Colon (tissue), 2 donors: ENCODE results near the gene MTHFR.

Source experiments
- FAIRE-seq: peaks from 2 replicates; lab custom pipeline; 2012; peaks lifted over from hg19 to GRCh38; lab: Jason Lieb, UNC
- donor health status: control.
- donor health status: control.

Gene MTHFR

GRCh38 chr1:11805422-11806306 is at the start of gene MTHFR, which contains the start of gene CLCN6:
Gene MTHFR (minus strand): TSS chr1:11805964. CDS start chr1:11803116, 2,848 bp downstream.
Gene CLCN6 (plus strand): TSS chr1:11806191. CDS start chr1:11806263, 72 bp downstream.
- FAIRE-seq: no peak

GRCh38 chr1:11855430-11855829 is 49.7 kb upstream of the MTHFR start:
- no peak for FAIRE-seq

GRCh38 chr1:11854519-11854918 is 48.8 kb upstream of the MTHFR start:
- no peak for FAIRE-seq

- FAIRE-seq: no peak
Observed at GRCh38 chr1:11851180-11851579, 45.4 kb upstream of the MTHFR start.

- no peak for FAIRE-seq
Observed at GRCh38 chr1:11850156-11850555, 44.4 kb upstream of the MTHFR start.

GRCh38 chr1:11848373-11848700 is 42.6 kb upstream of the MTHFR start:
- FAIRE-seq: no peak

GRCh38 chr1:11847667-11848372 is 42.1 kb upstream of the MTHFR start, which contains the start of gene NPPA:
Gene NPPA (minus strand): TSS chr1:11847783. CDS start chr1:11847684, 99 bp downstream.
- no peak for FAIRE-seq

- FAIRE-seq: no peak
Observed at GRCh38 chr1:11845641-11846335, 40.0 kb upstream of the MTHFR start.

- no peak for FAIRE-seq
Observed at GRCh38 chr1:11842154-11843041, 36.6 kb upstream of the MTHFR start.

GRCh38 chr1:11841245-11842153 is 35.7 kb upstream of the MTHFR start:
- FAIRE-seq: no peak

- no peak for FAIRE-seq
Observed at GRCh38 chr1:11839727-11840705, 34.3 kb upstream of the MTHFR start.

- FAIRE-seq: no peak
Observed at GRCh38 chr1:11838349-11839272, 32.8 kb upstream of the MTHFR start.

GRCh38 chr1:11837767-11838348 is 32.1 kb upstream of the MTHFR start:
- no peak for FAIRE-seq

GRCh38 chr1:11836955-11837766 is 31.4 kb upstream of the MTHFR start:
- FAIRE-seq: no peak

- no peak for FAIRE-seq
Observed at GRCh38 chr1:11835441-11836225, 29.9 kb upstream of the MTHFR start.

GRCh38 chr1:11833900-11834299 is 28.1 kb upstream of the MTHFR start:
- no peak for FAIRE-seq
